ENCODE results near the gene ACTR3C.

DNA sequence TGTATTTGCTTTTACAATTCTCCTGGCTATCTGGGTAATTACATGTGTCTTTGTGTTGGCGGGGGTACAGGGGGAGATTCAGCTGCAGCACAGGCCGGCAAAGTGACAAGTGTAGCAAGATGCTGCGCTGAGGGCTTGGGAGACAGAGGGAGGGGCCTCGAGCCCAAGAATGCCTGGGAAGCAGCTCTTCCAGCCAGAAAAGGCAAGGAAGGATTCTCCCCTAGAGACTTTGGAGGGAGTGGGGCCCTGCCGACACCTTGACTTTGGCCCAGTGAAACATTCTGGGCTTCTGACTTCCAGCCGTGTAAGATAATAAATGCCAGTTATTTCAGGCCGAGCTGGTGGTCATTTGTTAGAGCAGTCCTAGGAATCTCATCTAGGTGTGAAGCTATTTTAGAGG lies 38.1 kb upstream of the ACTR3C start:
- TF ChIP-seq CTCF (IDR thresholded peaks at IDR 0.05) (no peak), EZH2 (IDR thresholded peaks at IDR 0.05; ENCODE audit: borderline replicate concordance, insufficient read depth, low read depth, low read length, poor library complexity, severe bottlenecking) (no peak)
